Hepatocyte (in vitro differentiated cells): Measurements from ENCODE around the gene RPL35. TPM values are rescaled to one million over a fixed set of nuclear protein-coding genes. Genes with fewer than 3 reads are reported as not detected.

Source experiments
- DNase-seq: peaks from one replicate; pipeline ENCODE4 v3.0.0-alpha.2; 2016; ENCODE audit warnings: low spot score
- H2AFZ ChIP-seq: fragments of 200-600 bp; sonication (generic); 2 replicates; pipeline ENCODE4 v1.6.0; 2016; ENCODE audit warnings: antibody characterized with exemption, mild to moderate bottlenecking
- H3K27ac ChIP-seq: fragments of 200-600 bp; sonication (generic); 2 replicates; pipeline ENCODE4 v1.5.1; 2016; ENCODE audit warnings: mild to moderate bottlenecking
- H3K27me3 ChIP-seq: fragments of 200-600 bp; sonication (generic); 2 replicates; pipeline ENCODE4 v1.6.1; 2016
- H3K36me3 ChIP-seq: fragments of 200-600 bp; sonication (generic); replicated peaks from 2 replicates; pipeline ENCODE4 v1.5.1; 2016; ENCODE audit warnings: low read depth; ENCODE audit not compliant: insufficient read depth
- H3K4me1 ChIP-seq: fragments of 200-600 bp; sonication (generic); 2 replicates; pipeline ENCODE4 v1.5.1; 2016; ENCODE audit warnings: mild to moderate bottlenecking, moderate library complexity; ENCODE audit not compliant: insufficient read depth
- H3K4me2 ChIP-seq: fragments of 200-600 bp; sonication (generic); 2 replicates; pipeline ENCODE4 v1.6.0; 2016
- H3K4me3 ChIP-seq: fragments of 200-600 bp; sonication (generic); 2 replicates; pipeline ENCODE4 v1.5.1; 2016; ENCODE audit warnings: mild to moderate bottlenecking
- H3K79me2 ChIP-seq: fragments of 200-600 bp; sonication (generic); 2 replicates; pipeline ENCODE4 v1.6.0; 2017; ENCODE audit warnings: mild to moderate bottlenecking
- H3K9me2 ChIP-seq: fragments of 200-600 bp; sonication (generic); replicated peaks from 2 replicates; pipeline ENCODE4 v1.6.0; 2017; ENCODE audit warnings: mild to moderate bottlenecking; ENCODE audit not compliant: insufficient read depth
- H3K9me3 ChIP-seq: fragments of 200-600 bp; sonication (generic); 2 replicates; pipeline ENCODE4 v1.5.1; 2016; ENCODE audit warnings: low read depth, mild to moderate bottlenecking
- H4K20me1 ChIP-seq: fragments of 200-600 bp; sonication (generic); 2 replicates; pipeline ENCODE4 v1.6.0; 2016; ENCODE audit warnings: mild to moderate bottlenecking; ENCODE audit not compliant: insufficient read depth, poor library complexity, severe bottlenecking
- EZH2 ChIP-seq: fragments of 200-600 bp; sonication (generic); IDR thresholded peaks from 2 replicates; pipeline ENCODE4 v1.6.1; 2016; ENCODE audit warnings: antibody characterized with exemption, mild to moderate bottlenecking, borderline replicate concordance
- EZH2phosphoT487 ChIP-seq: fragments of 200-600 bp; sonication (generic); IDR thresholded peaks from one replicate; pipeline ENCODE4 v1.6.1; 2018; ENCODE audit warnings: antibody characterized with exemption, mild to moderate bottlenecking, low read depth, moderate library complexity; ENCODE audit not compliant: unreplicated experiment, severe bottlenecking
- WGBS: methylation state at CpG from one replicate; pipeline ENCODE4 v1.1.6; 2016; ENCODE audit warnings: low lambda C conversion rate; ENCODE audit errors: missing lambda C conversion rate; 5-methylcytosine and 5-hydroxymethylcytosine counted together
- polyA plus RNA-seq: library from polyadenylated mRNA; unstranded; fragments of >200 nt; fragmentation: Nextera tagmentation; extraction: Ambion mirVana; gene quantifications from 2 replicates; pipeline ENCODE4 v1.2.1, GENCODE V29; 2016
- total RNA-seq: library from RNA; depleted of rRNA; stranded (reverse); fragments of >200 nt; gene quantifications from 2 replicates; pipeline ENCODE4 v1.2.3, GENCODE V29; 2014
- TF ChIP-seq, protein P1 (sequence below): fragments of 200-600 bp; sonication (generic); IDR thresholded peaks from 2 replicates; pipeline ENCODE4 v1.5.1; 2016; ENCODE audit warnings: antibody characterized with exemption, mild to moderate bottlenecking; ENCODE audit not compliant: poor library complexity

RPL35 gene
- total and polyA plus RNA-seq, 2 experiments from 2014 or later: 927 to 1,257 TPM

DNA sequence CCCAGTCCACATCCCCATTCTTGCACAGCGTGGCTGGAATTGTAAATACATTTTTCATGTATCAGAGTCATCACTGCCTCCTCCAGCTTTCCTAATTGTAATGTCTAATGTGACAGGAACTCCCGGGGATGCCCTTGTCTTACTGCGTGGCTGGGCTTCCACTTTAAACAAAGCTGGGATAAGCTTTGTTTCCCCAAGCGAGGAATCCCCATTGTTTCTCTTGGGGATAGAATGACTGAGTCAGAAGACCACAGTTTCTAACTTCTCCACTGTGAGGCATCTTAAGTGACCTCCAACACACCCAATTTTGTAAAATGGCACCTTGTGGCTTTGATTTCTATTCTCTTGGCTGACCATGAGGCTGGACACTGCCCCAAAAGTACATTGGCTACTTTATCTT is 22.6 kb upstream of the RPL35 start:
- no peaks in the 10 kb centered on the region for H4K20me1 ChIP-seq
- H3K36me3 ChIP-seq: no peaks in the 10 kb centered on the region
- H3K4me2 ChIP-seq: no peak overlapping the region
- H3K27me3 ChIP-seq: no peaks in the 10 kb centered on the region
- H3K9me3 ChIP-seq: no peaks in the 10 kb centered on the region
- H2AFZ ChIP-seq: no peak overlapping the region
- H3K4me3 ChIP-seq: no peak overlapping the region
- no peak overlapping the region for H3K27ac ChIP-seq
- TF ChIP-seq EZH2phosphoT487 (no peak), EZH2 (no peak)
- TF ChIP-seq, protein P1, sequence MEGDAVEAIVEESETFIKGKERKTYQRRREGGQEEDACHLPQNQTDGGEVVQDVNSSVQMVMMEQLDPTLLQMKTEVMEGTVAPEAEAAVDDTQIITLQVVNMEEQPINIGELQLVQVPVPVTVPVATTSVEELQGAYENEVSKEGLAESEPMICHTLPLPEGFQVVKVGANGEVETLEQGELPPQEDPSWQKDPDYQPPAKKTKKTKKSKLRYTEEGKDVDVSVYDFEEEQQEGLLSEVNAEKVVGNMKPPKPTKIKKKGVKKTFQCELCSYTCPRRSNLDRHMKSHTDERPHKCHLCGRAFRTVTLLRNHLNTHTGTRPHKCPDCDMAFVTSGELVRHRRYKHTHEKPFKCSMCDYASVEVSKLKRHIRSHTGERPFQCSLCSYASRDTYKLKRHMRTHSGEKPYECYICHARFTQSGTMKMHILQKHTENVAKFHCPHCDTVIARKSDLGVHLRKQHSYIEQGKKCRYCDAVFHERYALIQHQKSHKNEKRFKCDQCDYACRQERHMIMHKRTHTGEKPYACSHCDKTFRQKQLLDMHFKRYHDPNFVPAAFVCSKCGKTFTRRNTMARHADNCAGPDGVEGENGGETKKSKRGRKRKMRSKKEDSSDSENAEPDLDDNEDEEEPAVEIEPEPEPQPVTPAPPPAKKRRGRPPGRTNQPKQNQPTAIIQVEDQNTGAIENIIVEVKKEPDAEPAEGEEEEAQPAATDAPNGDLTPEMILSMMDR: no peak
- no peaks in the 10 kb centered on the region for H3K9me2 ChIP-seq
- no peaks in the 10 kb centered on the region for H3K4me1 ChIP-seq
- no peak for DNase-seq
- WGBS: 65% methylated on average over 4 of the region's 4 CpGs
- no peaks in the 10 kb centered on the region for H3K79me2 ChIP-seq

DNA sequence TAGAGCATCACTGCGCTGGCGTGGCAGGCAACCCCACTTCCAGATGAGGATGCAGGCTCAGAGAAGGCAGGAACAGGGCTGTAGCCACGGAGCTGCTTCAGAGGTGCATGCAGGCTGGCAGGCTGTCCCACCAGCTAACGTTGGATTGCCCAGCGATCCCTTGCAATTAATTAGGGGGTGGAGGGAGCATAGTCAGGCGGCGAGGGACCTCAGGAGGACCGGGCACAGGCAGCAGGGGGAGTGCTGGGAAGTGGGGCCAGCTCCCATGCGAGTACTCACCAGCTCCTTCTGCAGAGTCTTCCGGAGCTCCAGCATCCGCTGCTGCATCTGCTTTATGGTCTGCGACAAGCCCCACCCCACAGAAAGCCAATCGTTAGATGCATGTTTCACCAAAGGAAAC is 20.5 kb upstream of the RPL35 start:
- Histone ChIP-seq H3K9me3 (no peaks in the 10 kb centered on the region), H3K27ac (no peak overlapping the region), H3K4me1 (no peaks in the 10 kb centered on the region), H3K27me3 (no peaks in the 10 kb centered on the region), H3K36me3 (no peaks in the 10 kb centered on the region), H3K9me2 (no peaks in the 10 kb centered on the region), H3K79me2 (peaks cover 2% of the 10 kb centered on the region), H2AFZ (no peak overlapping the region), H3K4me2 (no peak overlapping the region), H4K20me1 (no peaks in the 10 kb centered on the region), H3K4me3 (no peak overlapping the region)
- 81% methylated on average over 13 of the region's 13 CpGs for WGBS
- TF ChIP-seq EZH2 (no peak), EZH2phosphoT487 (no peak)
- TF ChIP-seq, protein P1: no peak
- DNase-seq: no peak

DNA sequence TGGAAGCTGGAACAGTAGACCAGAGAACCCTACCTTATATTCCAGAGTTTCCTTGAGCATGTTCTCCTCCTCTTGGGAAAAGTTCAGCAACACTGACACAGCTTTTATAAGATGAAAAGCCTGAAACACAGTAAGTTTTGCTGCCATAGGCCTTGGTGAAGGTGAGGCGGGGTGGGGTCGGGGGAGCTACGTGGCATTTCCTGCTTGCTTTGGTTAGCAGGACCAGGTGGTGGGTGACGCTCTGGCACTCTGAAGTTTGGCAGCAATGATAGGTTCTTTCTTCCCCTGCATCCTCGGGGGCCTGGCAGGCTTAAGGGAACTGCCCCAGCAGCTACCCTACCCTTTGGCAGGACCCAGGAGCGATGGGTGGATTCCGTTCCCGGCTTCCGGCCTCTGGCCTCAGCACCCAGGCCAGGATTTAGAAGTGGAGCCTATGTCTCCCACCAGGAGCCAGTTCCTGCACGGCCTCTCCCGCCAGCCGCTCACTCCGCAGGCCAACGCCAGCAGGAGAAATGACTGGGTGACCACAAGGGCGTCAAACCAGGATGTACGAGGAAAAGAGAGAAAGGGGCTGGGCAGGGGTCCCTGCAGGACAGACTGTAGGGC is 19.5 kb upstream of the RPL35 start:
- no peaks in the 10 kb centered on the region for H3K27me3 ChIP-seq
- H4K20me1 ChIP-seq: no peaks in the 10 kb centered on the region
- no peak for DNase-seq
- no peak overlapping the region for H3K4me3 ChIP-seq
- 96% methylated on average over 16 of the region's 16 CpGs for WGBS
- no peaks in the 10 kb centered on the region for H3K4me1 ChIP-seq
- H3K9me2 ChIP-seq: no peaks in the 10 kb centered on the region
- H3K9me3 ChIP-seq: no peaks in the 10 kb centered on the region
- H3K27ac ChIP-seq: no peak overlapping the region
- TF ChIP-seq, protein P1: no peak
- TF ChIP-seq EZH2 (no peak), EZH2phosphoT487 (no peak)
- H3K4me2 ChIP-seq: no peak overlapping the region
- no peaks in the 10 kb centered on the region for H3K36me3 ChIP-seq
- no peak overlapping the region for H2AFZ ChIP-seq
- peaks cover 2% of the 10 kb centered on the region for H3K79me2 ChIP-seq
